H1 (cell line): Measurements from ENCODE around the gene MRPL43. TPM values are rescaled to one million over a fixed set of nuclear protein-coding genes. Genes with fewer than 3 reads are reported as not detected.

ENCODE experiments used
- CTCF ChIA-PET: fragments of 300-600 bp; sonication (Branson Sonifier 250); formaldehyde crosslinking; loops from one replicate; lab custom pipeline; 2021; ENCODE audit not compliant: partially characterized antibody; lab: Charles Lee
- POLR2A ChIA-PET: fragments of 300-600 bp; sonication (Branson Sonifier 250); formaldehyde crosslinking; loops from one replicate; lab custom pipeline; 2021; ENCODE audit warnings: inconsistent platforms; ENCODE audit not compliant: partially characterized antibody; lab: Charles Lee
- DNase-seq, 2 experiments: peaks; one replicate each; pipeline versions ENCODE4 v3.0.0 to v3.0.0-alpha.2; 2010 to 2022; ENCODE audit warnings: low spot score in 2 of 2, low read depth in 1 of 2, mixed read lengths in 1 of 2
- FAIRE-seq: peaks from 2 replicates; lab custom pipeline; 2011; peaks lifted over from hg19 to GRCh38; lab: Jason Lieb, UNC
- H2AFZ ChIP-seq: 2 replicates; pipeline ENCODE4 v1.8.1; 2012; ENCODE audit warnings: low read length, inconsistent platforms
- H2AK5ac ChIP-seq: 2 replicates; pipeline ENCODE4 v1.6.1; 2013; ENCODE audit warnings: low read depth, low read length
- H2BK120ac ChIP-seq: replicated peaks from 2 replicates; pipeline ENCODE3; 2013; ENCODE audit warnings: low read depth, low read length, inconsistent platforms
- H2BK12ac ChIP-seq: 2 replicates; pipeline ENCODE4 v1.6.1; 2013; ENCODE audit warnings: low read depth, low read length
- H2BK15ac ChIP-seq: 2 replicates; pipeline ENCODE4 v1.6.1; 2013; ENCODE audit warnings: low read length
- H2BK20ac ChIP-seq: 2 replicates; pipeline ENCODE4 v1.6.1; 2013; ENCODE audit warnings: low read length
- H2BK5ac ChIP-seq: 2 replicates; pipeline ENCODE4 v1.6.1; 2013; ENCODE audit warnings: low read depth, low read length
- H3K14ac ChIP-seq: 2 replicates; pipeline ENCODE4 v1.6.1; 2013; ENCODE audit warnings: inconsistent platforms; ENCODE audit not compliant: insufficient read length
- H3K18ac ChIP-seq: 2 replicates; pipeline ENCODE4 v1.6.1; 2013; ENCODE audit warnings: low read length; ENCODE audit errors: extremely low read depth
- H3K23ac ChIP-seq: 2 replicates; pipeline ENCODE4 v1.6.1; 2013; ENCODE audit warnings: inconsistent platforms; ENCODE audit not compliant: insufficient read length
- H3K23me2 ChIP-seq: 2 replicates; pipeline ENCODE4 v1.6.1; 2013; ENCODE audit warnings: low read depth, low read length
- H3K27ac ChIP-seq: 2 replicates; pipeline ENCODE4 v1.6.1; 2011; ENCODE audit warnings: low read depth, low read length, inconsistent platforms
- H3K27me3 ChIP-seq, 4 experiments: replicated peaks in 1 of 4; 1 replicate in 1 of 4; 2 replicates in 3 of 4; pipeline versions ENCODE4 v1.6.1 to v1.8.1; 2011 to 2013; ENCODE audit warnings: low read length in 3 of 4, mild to moderate bottlenecking in 3 of 4, inconsistent platforms in 2 of 4, mixed read lengths in 2 of 4, moderate library complexity in 1 of 4; ENCODE audit not compliant: control insufficient read depth in 3 of 4, insufficient read depth in 3 of 4; ENCODE audit errors: extremely low read depth in 1 of 4
- H3K36me3 ChIP-seq, 4 experiments: 2 replicates each; pipeline versions ENCODE4 v1.6.1 to v1.8.1; 2011 to 2013; ENCODE audit warnings: mild to moderate bottlenecking in 4 of 4, low read length in 3 of 4, moderate library complexity in 2 of 4, control low read depth in 1 of 4, inconsistent platforms in 1 of 4; ENCODE audit not compliant: insufficient read depth in 4 of 4, control insufficient read depth in 2 of 4
- H3K4ac ChIP-seq: replicated peaks from 2 replicates; pipeline ENCODE3; 2013; ENCODE audit warnings: low read length, low read depth, mixed read lengths, inconsistent platforms; ENCODE audit not compliant: insufficient read length
- H3K4me1 ChIP-seq, 4 experiments: replicated peaks in 1 of 4; 1 replicate in 1 of 4; 2 replicates in 3 of 4; pipeline versions ENCODE4 v1.6.1 to v1.8.1; 2011 to 2013; ENCODE audit warnings: low read length in 3 of 4, inconsistent platforms in 2 of 4, mixed read lengths in 1 of 4; ENCODE audit not compliant: insufficient read depth in 4 of 4, control insufficient read depth in 3 of 4
- H3K4me2 ChIP-seq, 2 experiments: 2 replicates each; pipeline versions ENCODE4 v1.6.1 to v1.8.1; 2011 to 2013; ENCODE audit warnings: low read depth in 2 of 2, low read length in 2 of 2, control low read depth in 1 of 2, inconsistent platforms in 1 of 2, mild to moderate bottlenecking in 1 of 2; ENCODE audit not compliant: insufficient read depth in 1 of 2
- H3K4me3 ChIP-seq, 4 experiments: fragments of 200-600, 300-600 bp in 1 of 4; sonication (generic), shearing (Covaris generic), sonication (Bioruptor Twin) in 1 of 4; 2 replicates each; pipeline versions ENCODE4 v1.5.1 to v1.8.1; 2011 to 2016; ENCODE audit warnings: low read length in 4 of 4, low read depth in 3 of 4, control low read depth in 2 of 4, inconsistent platforms in 2 of 4, mild to moderate bottlenecking in 2 of 4, mixed read lengths in 1 of 4, moderate library complexity in 1 of 4; ENCODE audit not compliant: insufficient read depth in 2 of 4; ENCODE audit errors: extremely low read depth in 1 of 4
- H3K56ac ChIP-seq: replicated peaks from 2 replicates; pipeline ENCODE3; 2013; ENCODE audit warnings: low read depth, mild to moderate bottlenecking, mixed read lengths, low read length, inconsistent platforms; ENCODE audit not compliant: insufficient read length
- H3K79me1 ChIP-seq: 2 replicates; pipeline ENCODE4 v1.6.1; 2013; ENCODE audit warnings: low read depth, low read length, control low read depth
- H3K79me2 ChIP-seq, 2 experiments: 2 replicates each; pipeline versions ENCODE4 v1.6.1 to v1.8.1; 2012 to 2013; ENCODE audit warnings: low read length in 2 of 2, mild to moderate bottlenecking in 2 of 2, inconsistent platforms in 1 of 2; ENCODE audit not compliant: insufficient read depth in 2 of 2, control insufficient read depth in 1 of 2
- H3K9ac ChIP-seq, 4 experiments: replicated peaks in 1 of 4; 1 replicate in 1 of 4; 2 replicates in 3 of 4; pipeline versions ENCODE4 v1.6.1 to v1.8.1; 2011 to 2013; ENCODE audit warnings: low read depth in 3 of 4, low read length in 3 of 4, control low read depth in 2 of 4, mild to moderate bottlenecking in 2 of 4, moderate library complexity in 2 of 4, inconsistent platforms in 1 of 4; ENCODE audit errors: extremely low read depth in 1 of 4
- H3K9me3 ChIP-seq, 2 experiments: 2 replicates each; pipeline versions ENCODE4 v1.6.1 to v1.8.1; 2012 to 2013; ENCODE audit warnings: mild to moderate bottlenecking in 2 of 2, moderate library complexity in 2 of 2, control low read depth in 1 of 2, inconsistent platforms in 1 of 2, low read depth in 1 of 2, low read length in 1 of 2, mixed read lengths in 1 of 2; ENCODE audit not compliant: insufficient read depth in 2 of 2
- H4K20me1 ChIP-seq, 2 experiments: replicated peaks in 1 of 2; 2 replicates each; pipeline versions ENCODE3 to v1.8.1; 2011 to 2013; ENCODE audit warnings: inconsistent platforms in 2 of 2, low read length in 2 of 2, mild to moderate bottlenecking in 1 of 2; ENCODE audit not compliant: insufficient read depth in 2 of 2, control insufficient read depth in 1 of 2
- H4K5ac ChIP-seq: 2 replicates; pipeline ENCODE4 v1.6.1; 2013; ENCODE audit warnings: low read length, low read depth, mixed read lengths, inconsistent platforms; ENCODE audit not compliant: insufficient read length
- H4K8ac ChIP-seq: 2 replicates; pipeline ENCODE4 v1.8.0; 2013; ENCODE audit warnings: mild to moderate bottlenecking, moderate library complexity, low read length, inconsistent platforms; ENCODE audit not compliant: insufficient read depth; ENCODE audit errors: extremely low read depth
- H4K91ac ChIP-seq: replicated peaks from 2 replicates; pipeline ENCODE3; 2013; ENCODE audit warnings: low read length, mixed read lengths, inconsistent platforms; ENCODE audit not compliant: insufficient read length
- BACH1 ChIP-seq: IDR thresholded peaks from 2 replicates; pipeline ENCODE4 v1.6.1; 2012; ENCODE audit warnings: low read length, improper control_type of control experiment
- CHD1 ChIP-seq: IDR thresholded peaks from 2 replicates; pipeline ENCODE4 v1.6.1; 2012; ENCODE audit warnings: low read depth, low read length, improper control_type of control experiment
- HDAC6 ChIP-seq: IDR thresholded peaks from one replicate; pipeline ENCODE4 v1.7.1; 2012; ENCODE audit warnings: low read depth, mild to moderate bottlenecking, inconsistent platforms, low read length, moderate library complexity
- MAFK ChIP-seq: IDR thresholded peaks from 2 replicates; pipeline ENCODE4 v1.6.1; 2012; ENCODE audit warnings: low read depth, mild to moderate bottlenecking, improper control_type of control experiment, low read length
- PHF8 ChIP-seq: fragments of 200-600 bp; sonication (generic); conservative IDR thresholded peaks from 2 replicates; pipeline ENCODE4 v1.7.1; 2012; ENCODE audit warnings: low read depth, mild to moderate bottlenecking, inconsistent platforms, low read length, moderate library complexity
- RFX5 ChIP-seq: IDR thresholded peaks from 2 replicates; pipeline ENCODE4 v1.6.1; 2011; ENCODE audit warnings: low read depth, low read length, improper control_type of control experiment, borderline replicate concordance
- SAP30 ChIP-seq: fragments of 300-600 bp; sonication (generic); IDR thresholded peaks from 2 replicates; pipeline ENCODE4 v1.7.1; 2012; ENCODE audit warnings: low read length, moderate library complexity, mild to moderate bottlenecking, inconsistent platforms; ENCODE audit not compliant: insufficient read depth, insufficient replicate concordance
- SP1 ChIP-seq: IDR thresholded peaks from 2 replicates; pipeline ENCODE4 v1.6.1; 2011; ENCODE audit warnings: low read depth, low read length
- SUZ12 ChIP-seq: fragments of 200-600 bp; sonication (generic); IDR thresholded peaks from 2 replicates; pipeline ENCODE4 v1.6.1; 2012; ENCODE audit warnings: mild to moderate bottlenecking, inconsistent platforms, low read length, moderate library complexity, mixed read lengths
- ZNF274 ChIP-seq: IDR thresholded peaks from 2 replicates; pipeline ENCODE4 v1.7.0; 2012; ENCODE audit warnings: low read length, borderline replicate concordance; ENCODE audit errors: extremely low read depth
- WGBS, 2 experiments: shearing (Covaris generic) in 1 of 2; methylation state at CpG; one replicate each; pipeline versions ENCODE4 v1.1.6 to v1.1.7; 2013 to 2015; ENCODE audit warnings: low lambda C conversion rate in 2 of 2, mixed read lengths in 2 of 2, inconsistent platforms in 1 of 2, low coverage in 1 of 2, missing lambda C conversion rate in 1 of 2; ENCODE audit not compliant: insufficient replicate concordance in 2 of 2, insufficient coverage in 1 of 2, insufficient read length in 1 of 2; ENCODE audit errors: extremely low coverage in 1 of 2, missing lambda C conversion rate in 1 of 2; 5-methylcytosine and 5-hydroxymethylcytosine counted together
- polyA plus RNA-seq, 7 experiments: library from polyadenylated mRNA; depleted of rRNA in 3 of 7; stranded (reverse) in 5 of 7; unstranded in 2 of 7; fragments of >200 nt in 5 of 7; fragments of 200-250 nt in 2 of 7; gene quantifications; 1 replicate in 5 of 7; 2 replicates in 1 of 7; 4 replicates in 1 of 7; pipeline versions ENCODE4 v1.2.1 to v1.2.3, GENCODE V29; 2011 to 2013; ENCODE audit warnings: missing spikeins in 2 of 7, mixed read lengths in 2 of 7
- total RNA-seq: library from RNA; stranded (reverse); fragmentation: NEBNext Ultra II Directional; extraction: Animal tissue kit (Norgen Biotek cat#: 25700); gene quantifications from 2 replicates; pipeline ENCODE4 v1.2.1, GENCODE V29; 2021
- TF ChIP-seq, protein P1 (sequence below): IDR thresholded peaks from 2 replicates; pipeline ENCODE4 v1.6.1; 2012; ENCODE audit warnings: low read length, inconsistent platforms

MRPL43 gene
- total and polyA plus RNA-seq, 2 of the 8 experiments (the other 6 are each of a cell fraction or from before 2014, with no cell fraction given) = 74.1 to 149 TPM

DNA sequence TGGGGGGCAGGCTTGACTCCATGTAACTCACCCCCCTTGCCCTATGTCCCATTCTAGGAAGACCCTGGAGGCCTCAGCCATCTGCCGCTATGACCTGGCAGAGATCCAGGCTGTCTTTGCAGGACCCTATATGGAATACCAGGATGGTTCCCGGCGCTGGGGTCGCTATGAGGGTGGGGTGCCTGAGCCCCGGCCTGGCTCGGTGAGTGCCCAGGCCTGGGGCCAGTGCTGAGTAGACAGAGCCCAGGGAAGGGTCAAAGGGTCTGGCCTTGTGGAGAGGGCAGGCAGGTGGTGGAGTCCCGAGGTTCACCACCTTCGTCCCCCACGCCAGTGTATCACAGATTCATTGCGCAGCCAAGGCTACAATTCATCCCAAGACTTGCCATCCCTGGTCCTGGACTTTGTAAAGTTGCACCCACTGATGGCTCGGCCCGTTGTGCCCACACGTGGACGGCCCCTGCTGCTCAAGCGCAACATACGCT, 7.5 kb downstream of the MRPL43 start:
- no peak overlapping the region for H3K56ac ChIP-seq
- no peak overlapping the region for H3K23ac ChIP-seq
- H2BK20ac ChIP-seq = no peak overlapping the region
- peaks cover 0 to 14% of the 10 kb centered on the region in 2 experiments for H4K20me1 ChIP-seq
- H3K27ac ChIP-seq = no peak overlapping the region
- H3K36me3 ChIP-seq = peaks cover 0 to 18% (median 5%) of the 10 kb centered on the region in 4 experiments; a peak in 4 of 8 replicates
- H3K4ac ChIP-seq = no peak overlapping the region
- H2BK12ac ChIP-seq = no peak overlapping the region
- WGBS, 2 experiments = 89% methylated on average over 16 of the region's 16 CpGs; no CpG with 5 or more reads in 1 of the 2 experiments
- H3K4me1 ChIP-seq = no peaks in the 10 kb centered on the region
- no peaks in the 10 kb centered on the region for H3K9me3 ChIP-seq
- no peak overlapping the region for H2BK15ac ChIP-seq
- no peak overlapping the region for H2BK120ac ChIP-seq
- FAIRE-seq (no peak), DNase-seq (no peak)
- H3K9ac ChIP-seq = no peak overlapping the region
- no peaks in the 10 kb centered on the region for H3K79me2 ChIP-seq
- no peak overlapping the region for H3K14ac ChIP-seq
- no peak overlapping the region for H4K8ac ChIP-seq
- H3K79me1 ChIP-seq = no peaks in the 10 kb centered on the region
- H4K91ac ChIP-seq = no peak overlapping the region
- no peaks in the 10 kb centered on the region for H3K27me3 ChIP-seq
- no peak for TF ChIP-seq HDAC6
- TF ChIP-seq, protein P1, sequence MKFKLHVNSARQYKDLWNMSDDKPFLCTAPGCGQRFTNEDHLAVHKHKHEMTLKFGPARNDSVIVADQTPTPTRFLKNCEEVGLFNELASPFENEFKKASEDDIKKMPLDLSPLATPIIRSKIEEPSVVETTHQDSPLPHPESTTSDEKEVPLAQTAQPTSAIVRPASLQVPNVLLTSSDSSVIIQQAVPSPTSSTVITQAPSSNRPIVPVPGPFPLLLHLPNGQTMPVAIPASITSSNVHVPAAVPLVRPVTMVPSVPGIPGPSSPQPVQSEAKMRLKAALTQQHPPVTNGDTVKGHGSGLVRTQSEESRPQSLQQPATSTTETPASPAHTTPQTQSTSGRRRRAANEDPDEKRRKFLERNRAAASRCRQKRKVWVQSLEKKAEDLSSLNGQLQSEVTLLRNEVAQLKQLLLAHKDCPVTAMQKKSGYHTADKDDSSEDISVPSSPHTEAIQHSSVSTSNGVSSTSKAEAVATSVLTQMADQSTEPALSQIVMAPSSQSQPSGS = no peak
- TF ChIP-seq SAP30 = no peak
- no peak for TF ChIP-seq BACH1
- TF ChIP-seq ZNF274 = no peak
- TF ChIP-seq SP1 = no peak
- no peak for TF ChIP-seq MAFK
- TF ChIP-seq SUZ12 = no peak
- TF ChIP-seq RFX5 = no peak
- no peak for TF ChIP-seq CHD1
- no peak for TF ChIP-seq PHF8
- H2AFZ ChIP-seq = no peak overlapping the region
- no peak overlapping the region for H3K18ac ChIP-seq
- H2BK5ac ChIP-seq = no peak overlapping the region
- POLR2A ChIA-PET = interaction anchor here (0.8 to 1.9 kb wide), 3 partner anchors 10 to 19 kb away, joined by 3 to 6 read pairs (median 3); no protein-coding TSS in a partner anchor
- no peak overlapping the region for H3K4me2 ChIP-seq
- H2AK5ac ChIP-seq = no peak overlapping the region
- no peak overlapping the region for H4K5ac ChIP-seq
- CTCF ChIA-PET = interaction anchor here (1.1 to 2.8 kb wide), 5 partner anchors 11 to 35 kb away, joined by 3 to 15 read pairs (median 8); no protein-coding TSS in a partner anchor
- no peaks in the 10 kb centered on the region for H3K23me2 ChIP-seq
- H3K4me3 ChIP-seq = no peak overlapping the region
